HL-60 (cell line): Measurements from ENCODE around the gene ECE2.

Source experiments
- CTCF ChIP-seq: IDR thresholded peaks from one replicate; pipeline ENCODE4 v1.5.1; 2011; ENCODE audit warnings: low read length, control low read depth, inconsistent platforms; ENCODE audit not compliant: insufficient read depth
- GABPA ChIP-seq: IDR thresholded peaks from 2 replicates; pipeline ENCODE4 v1.6.1; 2012; ENCODE audit warnings: low read depth
- POLR2AphosphoS5 ChIP-seq: IDR thresholded peaks from 2 replicates; pipeline ENCODE4 v1.6.1; 2012; ENCODE audit warnings: low read depth
- SPI1 ChIP-seq: IDR thresholded peaks from 2 replicates; pipeline ENCODE4 v1.6.1; 2012; ENCODE audit warnings: low read depth, mild to moderate bottlenecking, borderline replicate concordance
- TF ChIP-seq, protein P1 (sequence below): IDR thresholded peaks from 2 replicates; pipeline ENCODE4 v1.6.1; 2012; ENCODE audit warnings: low read depth; ENCODE audit not compliant: insufficient replicate concordance

- no peak for TF ChIP-seq CTCF
- TF ChIP-seq GABPA: no peak
- TF ChIP-seq, protein P1, sequence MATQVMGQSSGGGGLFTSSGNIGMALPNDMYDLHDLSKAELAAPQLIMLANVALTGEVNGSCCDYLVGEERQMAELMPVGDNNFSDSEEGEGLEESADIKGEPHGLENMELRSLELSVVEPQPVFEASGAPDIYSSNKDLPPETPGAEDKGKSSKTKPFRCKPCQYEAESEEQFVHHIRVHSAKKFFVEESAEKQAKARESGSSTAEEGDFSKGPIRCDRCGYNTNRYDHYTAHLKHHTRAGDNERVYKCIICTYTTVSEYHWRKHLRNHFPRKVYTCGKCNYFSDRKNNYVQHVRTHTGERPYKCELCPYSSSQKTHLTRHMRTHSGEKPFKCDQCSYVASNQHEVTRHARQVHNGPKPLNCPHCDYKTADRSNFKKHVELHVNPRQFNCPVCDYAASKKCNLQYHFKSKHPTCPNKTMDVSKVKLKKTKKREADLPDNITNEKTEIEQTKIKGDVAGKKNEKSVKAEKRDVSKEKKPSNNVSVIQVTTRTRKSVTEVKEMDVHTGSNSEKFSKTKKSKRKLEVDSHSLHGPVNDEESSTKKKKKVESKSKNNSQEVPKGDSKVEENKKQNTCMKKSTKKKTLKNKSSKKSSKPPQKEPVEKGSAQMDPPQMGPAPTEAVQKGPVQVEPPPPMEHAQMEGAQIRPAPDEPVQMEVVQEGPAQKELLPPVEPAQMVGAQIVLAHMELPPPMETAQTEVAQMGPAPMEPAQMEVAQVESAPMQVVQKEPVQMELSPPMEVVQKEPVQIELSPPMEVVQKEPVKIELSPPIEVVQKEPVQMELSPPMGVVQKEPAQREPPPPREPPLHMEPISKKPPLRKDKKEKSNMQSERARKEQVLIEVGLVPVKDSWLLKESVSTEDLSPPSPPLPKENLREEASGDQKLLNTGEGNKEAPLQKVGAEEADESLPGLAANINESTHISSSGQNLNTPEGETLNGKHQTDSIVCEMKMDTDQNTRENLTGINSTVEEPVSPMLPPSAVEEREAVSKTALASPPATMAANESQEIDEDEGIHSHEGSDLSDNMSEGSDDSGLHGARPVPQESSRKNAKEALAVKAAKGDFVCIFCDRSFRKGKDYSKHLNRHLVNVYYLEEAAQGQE: no peak
- no peak for TF ChIP-seq POLR2AphosphoS5
- TF ChIP-seq SPI1: no peak
Observed at GRCh38 chr3:184308744-184309143, 32.9 kb downstream of the ECE2 start.
